Umbilical cord (tissue), 2 donors: ENCODE data around the gene N4BP3. TPM values are rescaled to one million over a fixed set of nuclear protein-coding genes. Genes with fewer than 3 reads are reported as not detected.
"Not testable (repeated sequence)": the region's sequence is repeated elsewhere in the genome, so short reads cannot be mapped to it uniquely, and the experiment has no call there.

Source experiments
- DNase-seq: peaks from one replicate; pipeline ENCODE4 v3.0.0-alpha.2; 2015; ENCODE audit warnings: low spot score
- total RNA-seq: library from RNA; depleted of rRNA; stranded (reverse); fragments of >200 nt; gene quantifications from one replicate; pipeline ENCODE4 v1.2.3, GENCODE V29; 2014; ENCODE audit warnings: low replicate concordance; ENCODE audit not compliant: insufficient read depth

The N4BP3 gene
- total RNA-seq, 1 donor from 2014 or later, result 1.7 TPM

DNA sequence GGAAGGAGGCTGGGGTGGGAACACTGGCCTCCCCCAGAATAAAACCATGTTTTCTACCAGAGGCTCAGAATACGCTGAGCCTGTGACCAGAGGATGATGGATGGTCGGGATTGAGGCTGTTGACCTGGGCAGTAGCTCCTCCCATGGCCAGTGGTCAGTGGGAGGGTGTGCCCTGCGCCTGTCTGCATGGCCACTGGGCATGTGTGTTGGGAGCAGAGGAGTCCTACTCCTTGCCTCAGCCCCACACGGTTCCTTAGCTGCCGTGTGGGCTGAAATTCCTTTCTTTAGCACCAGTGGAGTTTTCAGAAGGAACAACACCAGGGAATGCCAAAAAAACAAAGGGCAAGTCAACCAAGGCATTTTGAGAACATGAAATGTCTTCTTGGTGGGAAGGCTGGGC, 9.0 kb downstream of the N4BP3 start:
- no peak for DNase-seq

DNA sequence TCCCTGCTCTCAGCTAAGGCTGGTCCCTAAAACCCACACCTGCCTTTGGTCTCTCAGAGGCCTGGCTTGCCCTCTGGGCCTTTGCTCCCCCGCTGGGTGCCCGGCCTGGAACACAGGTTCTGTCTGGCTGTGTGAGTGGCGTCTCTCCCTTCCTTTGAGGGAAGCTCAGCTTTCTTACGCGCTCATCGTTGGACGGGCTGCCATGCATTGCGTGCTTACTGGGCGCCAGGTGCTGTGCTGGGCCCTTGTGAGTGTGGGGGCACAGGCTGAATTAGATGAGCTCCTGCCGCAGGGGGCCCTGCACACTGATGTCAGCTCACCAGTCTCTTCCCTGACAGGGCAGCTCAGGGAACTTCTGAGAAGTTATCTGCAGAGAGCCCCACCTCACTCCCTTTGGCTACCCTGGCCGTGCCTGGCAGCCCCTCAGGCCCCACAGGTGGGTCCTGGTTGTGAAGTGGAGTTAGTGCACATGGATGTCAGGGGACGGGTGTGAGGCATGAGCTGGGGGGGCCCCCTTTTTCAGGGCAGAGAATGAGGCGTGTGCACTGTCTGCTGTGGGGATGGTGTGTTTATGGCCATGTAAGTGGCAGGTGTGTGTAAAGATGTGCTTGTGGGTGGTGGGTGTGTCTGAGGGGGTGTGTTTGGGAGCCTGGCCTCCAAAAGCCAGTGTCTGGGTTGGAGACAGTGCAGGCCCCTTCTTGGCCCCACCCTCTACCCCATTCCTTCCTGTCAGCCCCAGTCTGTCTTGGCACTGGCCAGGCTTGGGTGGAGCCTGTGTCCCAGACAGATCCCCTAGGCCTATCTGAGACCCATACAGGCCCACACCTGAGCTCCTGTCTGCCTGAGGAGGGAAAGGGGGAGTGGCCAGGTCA, 10.0 kb downstream of the N4BP3 start:
- DNase-seq, result peak; percentile 58

DNA sequence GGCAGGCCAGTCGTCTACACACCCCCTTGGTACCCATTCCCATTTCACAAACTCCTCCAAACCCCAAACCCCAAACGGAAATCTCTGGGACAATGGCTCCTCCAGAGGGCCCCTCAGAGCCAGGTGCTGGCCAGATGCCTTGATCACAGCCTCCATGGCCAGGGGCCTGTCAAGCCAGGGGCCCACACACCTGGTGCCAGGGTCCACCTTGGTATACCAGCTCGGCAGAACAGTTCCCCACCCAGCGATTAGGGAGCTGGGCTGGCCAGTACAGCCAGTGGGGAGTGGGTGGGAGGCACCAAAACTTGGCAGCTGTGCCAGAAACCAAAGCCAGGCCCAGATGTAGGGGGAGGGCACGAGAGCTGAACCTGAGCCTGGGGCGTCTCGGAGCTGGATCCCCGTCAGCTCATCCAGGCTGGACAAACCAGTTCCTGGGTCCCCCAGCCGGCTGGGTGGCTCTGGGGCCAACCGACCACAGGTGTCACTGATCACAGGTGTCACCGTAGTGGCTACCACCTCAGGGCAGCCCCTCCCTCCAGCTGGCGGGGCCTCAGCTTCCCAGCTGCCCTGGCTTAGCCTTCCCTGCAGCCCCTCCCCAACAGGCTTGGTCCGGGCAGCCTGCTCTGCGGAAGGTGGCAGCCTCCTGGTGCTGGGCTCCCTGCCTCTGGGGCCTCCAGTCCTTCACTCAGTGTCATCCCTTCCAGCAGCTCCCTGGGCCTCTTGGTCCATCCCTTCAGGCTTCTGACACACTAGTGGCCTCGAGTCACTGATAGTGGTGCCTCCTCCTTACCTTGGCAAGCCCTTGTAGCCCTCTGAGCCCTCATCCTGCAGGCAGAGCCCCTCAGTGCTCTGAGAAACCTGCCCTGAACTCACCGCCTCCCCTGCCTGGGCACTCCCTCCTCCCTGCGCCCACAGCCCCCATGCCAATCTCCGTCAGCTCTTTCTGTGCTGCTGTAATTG, 10.9 kb downstream of the N4BP3 start:
- DNase-seq, result peak; percentile 52

DNA sequence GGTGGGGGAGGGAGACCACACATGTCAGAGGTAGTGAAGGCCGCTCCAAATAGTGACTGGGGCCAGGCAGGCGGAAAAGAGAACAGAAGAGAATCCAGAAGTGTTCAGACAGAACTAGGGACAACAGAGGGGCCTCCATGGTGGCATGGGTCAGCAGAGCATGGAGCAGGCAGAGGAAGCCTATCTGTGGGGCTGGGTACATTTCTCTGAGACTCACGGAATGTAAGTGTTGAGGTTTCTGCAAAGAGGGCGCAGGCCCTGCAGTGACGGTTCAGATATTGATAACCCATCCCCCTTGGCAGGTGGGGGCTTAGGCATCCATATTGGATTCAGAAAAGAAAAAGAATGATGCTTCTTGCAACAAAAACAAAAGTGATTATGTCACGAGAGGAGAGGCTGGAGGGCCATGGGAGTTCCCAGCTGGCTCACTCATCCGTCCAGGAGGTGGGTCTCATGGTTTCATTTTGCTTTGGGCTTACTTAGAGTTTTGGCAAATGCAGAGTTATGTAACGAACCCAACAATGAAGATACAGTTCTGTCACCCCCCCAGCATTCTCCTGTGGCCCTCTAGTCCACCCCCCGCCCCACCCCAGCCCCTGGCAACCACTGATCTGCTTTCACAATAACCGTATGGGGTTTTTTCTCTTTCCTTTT, 12.0 kb downstream of the N4BP3 start:
- no peak for DNase-seq

DNA sequence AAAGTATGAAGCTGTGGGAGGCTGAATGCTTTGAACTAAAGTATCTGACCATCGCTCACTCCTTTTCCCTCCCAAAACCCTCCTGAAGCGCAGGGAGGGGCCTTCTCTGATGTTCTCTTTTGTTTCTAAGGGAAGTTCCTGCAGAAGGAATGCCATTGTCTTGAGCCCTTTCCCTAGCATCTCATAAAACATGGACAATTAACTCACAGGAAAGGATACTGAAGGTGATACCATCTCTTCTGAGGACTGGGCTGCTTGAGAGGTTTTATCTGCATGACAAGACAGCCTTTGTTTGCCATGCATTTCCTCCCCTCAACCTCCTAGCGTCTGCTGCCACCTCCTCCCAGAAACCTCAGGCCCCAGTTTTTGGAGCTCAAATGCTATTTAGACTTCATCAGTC, 13.2 kb downstream of the N4BP3 start:
- no peak for DNase-seq

DNA sequence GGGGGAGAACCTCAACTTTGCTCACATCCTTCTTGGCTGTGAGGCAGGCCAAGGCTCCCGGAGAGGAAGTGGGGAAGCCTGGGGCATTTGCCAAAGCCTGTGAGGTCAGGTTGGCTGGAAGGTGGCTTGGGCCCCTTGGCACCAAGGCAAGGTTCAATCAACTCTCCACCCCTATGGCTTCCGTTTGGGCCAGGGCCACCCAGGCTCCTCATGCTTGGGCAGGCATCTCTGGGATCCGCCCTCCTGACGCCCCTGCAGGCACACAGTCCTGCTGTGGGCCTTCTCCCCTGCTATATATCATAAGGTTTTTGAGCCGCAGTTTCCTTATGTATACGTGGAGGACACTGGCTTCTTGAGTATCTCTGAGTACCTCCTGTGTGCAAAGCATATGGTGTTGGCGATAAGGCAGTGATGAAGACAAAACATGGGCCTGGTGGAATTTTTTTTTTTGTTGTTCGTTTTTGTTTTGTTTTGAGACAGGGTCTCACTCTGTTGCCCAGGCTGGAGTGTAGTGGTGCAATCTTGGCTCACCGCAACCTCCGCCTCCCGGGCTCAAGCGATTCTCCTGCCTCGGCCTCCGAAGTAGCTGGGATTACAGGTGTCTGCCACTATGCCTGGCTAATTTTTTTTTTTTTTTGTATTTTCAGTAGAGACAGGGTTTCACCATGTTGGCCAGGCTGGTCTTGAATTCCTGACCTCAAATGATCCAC, 14.1 kb downstream of the N4BP3 start:
- DNase-seq, result not testable (repeated sequence)

DNA sequence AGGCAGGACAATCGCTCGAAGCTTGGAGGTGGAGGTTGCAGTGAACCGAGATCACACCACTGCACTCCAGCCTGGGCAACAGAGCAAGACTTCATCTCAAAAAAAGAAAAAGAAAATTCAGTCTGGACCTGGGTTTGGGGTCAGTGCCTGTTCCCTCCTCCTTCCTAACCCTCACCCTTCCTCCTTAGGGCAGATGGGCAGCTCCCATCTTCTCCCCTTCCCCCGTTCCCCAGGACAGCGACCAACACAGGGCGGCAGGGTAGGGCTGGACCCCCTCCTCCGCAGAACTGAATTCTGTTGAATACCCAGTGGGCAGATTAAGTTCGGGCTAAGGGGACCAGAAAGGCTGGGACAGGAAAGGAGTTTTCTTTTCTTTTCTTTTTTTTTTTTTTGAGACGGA, 16.0 kb downstream of the N4BP3 start:
- DNase-seq, result no peak

DNA sequence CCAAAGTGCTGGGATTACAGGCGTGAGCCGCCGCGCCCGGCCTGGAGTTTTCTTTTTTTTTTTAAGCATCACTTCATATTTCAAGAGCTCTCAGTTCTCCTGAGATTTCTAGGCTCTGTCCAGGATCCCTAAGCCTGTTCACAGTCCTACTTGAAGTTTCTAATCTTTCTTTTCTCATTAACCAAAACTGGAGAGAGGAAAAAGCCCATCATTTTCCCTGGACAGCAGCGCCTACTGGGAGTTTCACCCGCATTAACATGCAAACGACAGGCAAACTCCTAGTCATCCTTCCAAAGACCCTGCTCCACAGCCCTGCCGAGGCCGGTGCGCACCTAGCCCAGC, 16.9 kb downstream of the N4BP3 start:
- not testable (repeated sequence) for DNase-seq

DNA sequence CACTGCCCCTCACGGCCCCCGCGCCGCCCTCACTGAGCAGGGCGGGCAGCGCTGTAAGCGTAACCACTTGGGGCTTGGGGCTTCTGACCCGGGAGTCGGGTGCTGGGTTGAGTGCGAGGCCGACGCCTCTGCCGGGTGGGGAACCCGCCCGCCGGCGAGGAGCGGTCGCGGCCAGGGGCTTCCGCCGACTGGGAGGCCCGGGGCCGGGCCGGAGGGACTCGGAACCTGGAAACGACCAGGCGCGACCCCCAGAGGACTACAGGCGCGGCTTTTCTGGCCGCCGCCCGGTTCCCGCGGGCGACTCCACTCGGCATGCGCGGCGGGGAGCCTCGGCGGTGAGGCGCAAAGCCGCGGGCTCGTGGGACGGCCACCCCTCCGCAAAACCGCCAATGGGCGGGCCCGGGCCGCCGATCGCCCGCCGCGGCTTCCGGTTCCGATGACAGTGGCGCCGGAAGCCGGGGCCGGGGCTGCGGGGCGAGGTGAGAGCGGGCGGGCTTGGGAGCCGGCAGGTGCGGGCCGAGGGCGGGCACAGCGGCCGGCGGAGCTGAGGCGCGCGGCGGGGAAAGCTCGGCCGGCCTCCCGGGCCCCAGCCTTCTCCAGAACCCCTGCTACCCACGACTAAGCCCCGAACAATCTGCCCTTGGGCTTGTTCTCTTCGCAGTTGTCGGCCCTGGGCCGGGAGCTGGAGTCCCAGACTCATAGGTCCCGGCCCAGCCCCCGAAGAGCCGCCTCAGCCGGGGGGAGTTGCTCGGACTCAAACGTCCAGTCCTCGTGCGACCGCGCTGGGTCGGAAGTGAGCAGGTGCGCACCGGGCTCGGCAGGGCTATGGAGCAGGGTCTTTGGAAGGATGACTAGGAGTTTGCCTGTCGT, 17.5 kb downstream of the N4BP3 start, which contains the start of gene RMND5B:
TSS of gene RMND5B (plus strand) at position 439 of the 870 bp plus-strand sequence. CDS start 7,106 bp downstream, outside the sequence.
- DNase-seq, result peak; percentile 67

DNA sequence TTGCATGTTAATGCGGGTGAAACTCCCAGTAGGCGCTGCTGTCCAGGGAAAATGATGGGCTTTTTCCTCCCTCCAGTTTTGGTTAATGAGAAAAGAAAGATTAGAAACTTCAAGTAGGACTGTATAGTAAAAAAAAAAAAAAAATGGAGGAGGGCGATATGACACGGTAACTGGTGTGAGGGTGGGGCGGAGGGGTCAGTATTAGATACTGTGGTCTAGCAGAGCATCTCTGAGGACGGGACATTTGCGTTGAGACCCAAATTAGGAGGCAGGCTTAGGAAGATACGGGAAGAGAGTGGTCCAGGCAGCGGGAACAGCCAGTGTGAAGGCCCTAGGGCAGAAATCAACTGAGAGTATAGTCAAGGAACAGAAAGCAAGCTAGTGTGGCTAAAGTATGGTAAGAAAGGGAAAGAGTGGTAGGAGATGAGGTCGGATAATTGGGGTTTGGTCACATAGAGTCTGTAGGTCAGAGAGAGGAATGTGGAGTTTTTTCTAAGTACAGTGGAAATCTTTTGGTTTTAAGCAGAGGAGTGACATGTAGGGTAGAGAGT, 18.2 kb downstream of the N4BP3 start:
- DNase-seq, result no peak

DNA sequence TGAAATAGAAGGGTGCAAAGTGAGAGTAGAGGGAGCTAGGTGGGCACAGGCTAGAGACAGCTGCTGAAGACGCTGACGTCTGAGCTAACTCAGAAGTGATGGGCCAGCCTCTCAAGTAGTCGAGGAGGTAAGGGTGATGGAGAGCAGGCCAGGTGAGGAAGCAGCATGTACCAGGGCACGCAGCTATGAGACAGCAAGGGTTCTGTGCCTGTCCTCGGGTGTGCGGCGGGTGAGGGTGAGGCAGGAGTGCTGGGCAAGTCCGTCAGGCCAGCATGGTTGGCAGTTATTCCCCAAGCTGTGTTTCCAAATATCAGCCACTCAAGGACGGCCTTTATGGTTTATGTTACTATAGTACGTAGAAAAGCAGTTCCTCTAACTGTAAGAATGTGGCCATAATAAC, 23.7 kb downstream of the N4BP3 start:
- no peak for DNase-seq

DNA sequence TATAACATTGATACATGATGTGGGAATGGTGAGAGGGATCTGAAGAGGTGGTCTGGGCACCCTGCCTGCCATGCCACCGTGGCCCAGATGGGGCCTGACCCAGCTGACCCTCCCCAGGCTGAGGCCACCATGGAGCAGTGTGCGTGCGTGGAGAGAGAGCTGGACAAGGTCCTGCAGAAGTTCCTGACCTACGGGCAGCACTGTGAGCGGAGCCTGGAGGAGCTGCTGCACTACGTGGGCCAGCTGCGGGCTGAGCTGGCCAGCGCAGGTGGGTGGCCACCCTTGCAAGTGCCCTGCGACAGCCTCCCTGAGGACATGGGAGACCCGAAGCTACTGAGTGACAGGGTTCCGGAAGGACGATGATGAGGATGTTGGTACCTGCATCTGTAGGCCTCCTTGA, 24.7 kb downstream of the N4BP3 start:
- no peak for DNase-seq

DNA sequence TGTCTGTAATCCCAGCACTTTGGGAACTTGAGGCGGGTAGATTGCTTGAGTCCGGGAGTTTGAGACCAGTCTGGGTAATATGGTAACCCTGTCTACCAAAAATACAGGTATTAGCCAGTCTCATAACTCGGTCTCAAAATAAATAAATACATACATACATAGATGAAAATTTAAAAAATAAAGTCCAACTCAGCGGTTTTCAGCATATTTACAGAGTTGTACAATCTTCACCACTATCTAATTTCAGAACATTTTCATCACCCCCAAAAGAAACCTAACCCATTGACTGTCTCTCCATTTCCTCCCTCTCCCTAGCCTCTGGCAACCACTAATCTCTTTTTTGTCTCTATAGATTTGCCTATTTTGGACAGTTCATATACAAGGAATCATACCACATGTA, 28.2 kb downstream of the N4BP3 start:
- DNase-seq, result no peak

DNA sequence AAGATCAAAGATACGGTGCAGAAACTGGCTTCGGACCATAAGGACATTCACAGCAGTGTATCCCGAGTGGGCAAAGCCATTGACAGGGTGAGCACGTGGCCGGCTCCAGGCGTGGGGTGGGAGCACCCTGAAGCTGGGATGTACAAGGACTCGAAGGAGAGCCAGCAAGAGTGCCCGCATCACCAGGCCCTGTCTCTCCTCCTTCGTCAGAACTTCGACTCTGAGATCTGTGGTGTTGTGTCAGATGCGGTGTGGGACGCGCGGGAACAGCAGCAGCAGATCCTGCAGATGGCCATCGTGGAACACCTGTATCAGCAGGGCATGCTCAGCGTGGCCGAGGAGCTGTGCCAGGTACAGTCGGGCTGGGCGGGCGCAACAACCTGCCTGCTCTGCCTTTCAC, 29.3 kb downstream of the N4BP3 start:
- DNase-seq, result no peak

DNA sequence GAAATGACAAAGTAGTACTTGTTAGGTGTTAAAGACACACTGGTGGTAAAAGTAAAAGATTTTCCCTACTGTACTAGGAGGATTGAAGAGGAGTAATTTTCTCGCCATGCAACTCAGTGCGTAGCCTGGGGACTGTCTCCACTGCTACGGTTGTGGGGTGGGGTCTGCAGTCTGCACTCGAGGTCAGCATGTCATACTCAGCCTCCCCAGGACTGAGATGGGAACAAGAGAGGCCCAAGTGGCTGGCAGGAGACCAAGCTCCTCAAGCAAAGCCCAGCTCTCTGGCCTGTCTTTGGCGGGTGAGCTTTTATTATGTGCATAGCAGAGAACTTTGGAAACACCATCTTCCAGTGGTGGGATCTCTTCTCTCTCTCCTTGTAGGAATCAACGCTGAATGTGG, 29.9 kb downstream of the N4BP3 start:
- no peak for DNase-seq

DNA sequence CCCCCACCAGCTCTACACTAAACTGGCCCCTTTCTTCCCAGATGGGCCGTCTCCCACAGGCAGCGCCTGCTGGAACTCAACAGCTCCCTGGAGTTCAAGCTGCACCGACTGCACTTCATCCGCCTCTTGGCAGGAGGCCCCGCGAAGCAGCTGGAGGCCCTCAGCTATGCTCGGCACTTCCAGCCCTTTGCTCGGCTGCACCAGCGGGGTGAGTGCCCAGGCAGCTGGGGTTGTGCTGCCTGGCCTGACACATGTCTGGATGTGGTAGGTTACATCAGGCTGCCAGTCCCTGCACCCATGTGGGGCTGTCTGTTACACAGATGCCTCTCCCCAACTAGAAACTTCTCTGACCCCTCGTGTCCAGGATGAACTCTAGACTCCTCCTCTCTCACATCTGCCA, 30.6 kb downstream of the N4BP3 start:
- DNase-seq, result peak; percentile 44

DNA sequence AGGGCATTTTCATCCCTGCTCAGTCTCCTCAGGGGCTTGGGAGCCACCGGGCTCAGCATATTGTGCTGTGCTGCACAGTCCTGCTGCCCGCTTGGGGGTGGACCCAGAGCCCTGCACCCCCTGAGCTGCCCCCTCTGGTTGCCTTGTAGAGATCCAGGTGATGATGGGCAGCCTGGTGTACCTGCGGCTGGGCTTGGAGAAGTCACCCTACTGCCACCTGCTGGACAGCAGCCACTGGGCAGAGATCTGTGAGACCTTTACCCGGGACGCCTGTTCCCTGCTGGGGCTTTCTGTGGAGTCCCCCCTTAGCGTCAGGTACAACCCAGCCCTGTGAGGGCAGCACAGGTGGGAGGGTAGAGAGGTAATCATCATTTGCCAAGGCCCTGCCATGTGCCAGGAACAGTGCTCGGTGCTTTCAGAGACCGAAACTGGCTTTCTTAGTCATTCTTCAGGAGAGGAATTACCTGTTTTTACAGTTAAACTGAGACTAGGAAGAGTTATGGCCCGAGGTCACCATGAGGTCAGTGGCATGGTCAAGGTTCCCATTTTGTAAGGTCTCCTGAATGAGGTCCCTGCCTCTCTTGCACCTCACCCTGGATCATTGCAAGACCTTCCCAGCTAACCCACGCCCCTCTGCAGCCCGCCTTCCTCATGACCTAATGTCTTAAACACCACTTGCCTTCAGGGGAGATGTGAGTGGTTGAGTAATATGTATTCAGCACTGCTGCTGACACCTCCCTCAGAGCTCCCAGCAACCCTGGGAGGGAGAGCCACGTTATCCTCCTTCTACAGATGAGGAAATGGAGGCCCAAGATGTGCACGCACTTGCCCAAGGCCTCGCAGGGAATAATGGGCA, 32.9 kb downstream of the N4BP3 start:
- peak; percentile 38 for DNase-seq

DNA sequence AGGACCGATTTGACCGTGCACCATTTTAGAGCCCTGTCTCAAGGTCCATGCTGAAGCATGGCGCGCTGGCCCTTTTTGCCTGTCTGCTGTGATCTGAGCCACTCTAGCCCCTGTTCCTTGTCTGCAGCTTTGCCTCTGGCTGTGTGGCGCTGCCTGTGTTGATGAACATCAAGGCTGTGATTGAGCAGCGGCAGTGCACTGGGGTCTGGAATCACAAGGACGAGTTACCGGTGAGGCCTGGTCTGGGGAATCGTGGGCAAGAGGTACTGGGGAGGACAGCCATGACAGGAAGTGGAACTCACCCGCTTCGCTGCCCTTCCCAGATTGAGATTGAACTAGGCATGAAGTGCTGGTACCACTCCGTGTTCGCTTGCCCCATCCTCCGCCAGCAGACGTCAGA, 34.1 kb downstream of the N4BP3 start:
- no peak for DNase-seq
